Left ventricle myocardium inferior (tissue), 1 donor: ENCODE data around the gene EXOC2. TPM values are rescaled to one million over a fixed set of nuclear protein-coding genes. Genes with fewer than 3 reads are reported as not detected.

Experiments
- DNase-seq: peaks from one replicate; pipeline ENCODE4 v3.0.0-alpha.2; 2020
- H3K27ac ChIP-seq: fragments of 200-600 bp; replicated peaks from 2 replicates; pipeline ENCODE4 v1.8.0; 2021
- H3K27me3 ChIP-seq: fragments of 200-600 bp; 2 replicates; pipeline ENCODE4 v1.8.0; 2021; ENCODE audit warnings: low read depth
- H3K36me3 ChIP-seq: fragments of 200-600 bp; 2 replicates; pipeline ENCODE4 v1.8.0; 2021
- H3K4me1 ChIP-seq: fragments of 200-600 bp; 2 replicates; pipeline ENCODE4 v1.8.0; 2021
- H3K4me3 ChIP-seq: fragments of 200-600 bp; 2 replicates; pipeline ENCODE4 v1.8.0; 2021; ENCODE audit warnings: mild to moderate bottlenecking, moderate library complexity
- H3K9me3 ChIP-seq: fragments of 200-600 bp; replicated peaks from 2 replicates; pipeline ENCODE4 v1.8.0; 2021
- intact Hi-C: fragments of 100-400 bp; cut with micrococcal nuclease; formaldehyde crosslinking; loops from one replicate; pipeline ENCODE4 v1.11.0; 2022
- total RNA-seq: library from RNA; stranded (reverse); fragmentation: NEBNext Ultra II Directional; extraction: Animal tissue kit (Norgen Biotek cat#: 25700); gene quantifications from one replicate; pipeline ENCODE4 v1.2.1, GENCODE V29; 2021
- TF ChIP-seq, protein P1 (sequence below): fragments of 200-600 bp; IDR thresholded peaks from 2 replicates; pipeline ENCODE4 v1.8.0; 2021; ENCODE audit warnings: antibody characterized with exemption, mild to moderate bottlenecking, borderline replicate concordance
- donor health status: DM: no; HTN: yes; CAD: no; lungs with severe emphysema.

The EXOC2 gene
- total RNA-seq, 1 donor from 2014 or later = 15.6 TPM

- intact Hi-C loops = no loop called here
- Histone ChIP-seq H3K27me3 (peaks cover 6% of the 10 kb centered on the region), H3K4me3 (no peak overlapping the region), H3K36me3 (no peaks in the 10 kb centered on the region), H3K27ac (no peak overlapping the region), H3K4me1 (peaks cover 4% of the 10 kb centered on the region), H3K9me3 (no peaks in the 10 kb centered on the region)
- DNase-seq = no peak
- TF ChIP-seq, protein P1, sequence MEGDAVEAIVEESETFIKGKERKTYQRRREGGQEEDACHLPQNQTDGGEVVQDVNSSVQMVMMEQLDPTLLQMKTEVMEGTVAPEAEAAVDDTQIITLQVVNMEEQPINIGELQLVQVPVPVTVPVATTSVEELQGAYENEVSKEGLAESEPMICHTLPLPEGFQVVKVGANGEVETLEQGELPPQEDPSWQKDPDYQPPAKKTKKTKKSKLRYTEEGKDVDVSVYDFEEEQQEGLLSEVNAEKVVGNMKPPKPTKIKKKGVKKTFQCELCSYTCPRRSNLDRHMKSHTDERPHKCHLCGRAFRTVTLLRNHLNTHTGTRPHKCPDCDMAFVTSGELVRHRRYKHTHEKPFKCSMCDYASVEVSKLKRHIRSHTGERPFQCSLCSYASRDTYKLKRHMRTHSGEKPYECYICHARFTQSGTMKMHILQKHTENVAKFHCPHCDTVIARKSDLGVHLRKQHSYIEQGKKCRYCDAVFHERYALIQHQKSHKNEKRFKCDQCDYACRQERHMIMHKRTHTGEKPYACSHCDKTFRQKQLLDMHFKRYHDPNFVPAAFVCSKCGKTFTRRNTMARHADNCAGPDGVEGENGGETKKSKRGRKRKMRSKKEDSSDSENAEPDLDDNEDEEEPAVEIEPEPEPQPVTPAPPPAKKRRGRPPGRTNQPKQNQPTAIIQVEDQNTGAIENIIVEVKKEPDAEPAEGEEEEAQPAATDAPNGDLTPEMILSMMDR = no peak
These were observed 11.1 kb upstream of the EXOC2 start for GRCh38 chr6:704046-704445.

DNA sequence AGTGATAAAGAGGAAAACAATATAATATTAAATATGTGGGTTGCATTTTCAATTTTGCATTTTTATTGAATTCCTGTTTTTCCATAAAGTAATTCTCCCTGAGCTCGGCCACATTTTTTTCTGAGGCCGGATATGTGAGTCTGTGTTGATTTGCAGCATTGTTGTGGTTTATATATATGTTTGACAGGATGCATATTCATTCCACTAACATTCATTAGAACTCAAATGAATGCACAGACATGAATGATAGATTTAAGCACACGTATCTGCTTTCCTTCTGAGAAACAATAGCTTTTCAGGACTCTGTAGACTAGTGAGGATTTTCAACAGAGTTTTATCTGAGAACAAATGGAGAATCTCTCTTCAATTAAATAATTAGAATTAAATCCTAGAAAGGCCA, 10.6 kb upstream of the EXOC2 start:
- Histone ChIP-seq H3K27ac (no peak overlapping the region), H3K4me3 (no peak overlapping the region), H3K27me3 (peaks cover 6% of the 10 kb centered on the region), H3K36me3 (no peaks in the 10 kb centered on the region), H3K4me1 (peaks cover 5% of the 10 kb centered on the region), H3K9me3 (no peaks in the 10 kb centered on the region)
- TF ChIP-seq, protein P1 = no peak
- no peak for DNase-seq
- intact Hi-C loops = no loop called here

DNA sequence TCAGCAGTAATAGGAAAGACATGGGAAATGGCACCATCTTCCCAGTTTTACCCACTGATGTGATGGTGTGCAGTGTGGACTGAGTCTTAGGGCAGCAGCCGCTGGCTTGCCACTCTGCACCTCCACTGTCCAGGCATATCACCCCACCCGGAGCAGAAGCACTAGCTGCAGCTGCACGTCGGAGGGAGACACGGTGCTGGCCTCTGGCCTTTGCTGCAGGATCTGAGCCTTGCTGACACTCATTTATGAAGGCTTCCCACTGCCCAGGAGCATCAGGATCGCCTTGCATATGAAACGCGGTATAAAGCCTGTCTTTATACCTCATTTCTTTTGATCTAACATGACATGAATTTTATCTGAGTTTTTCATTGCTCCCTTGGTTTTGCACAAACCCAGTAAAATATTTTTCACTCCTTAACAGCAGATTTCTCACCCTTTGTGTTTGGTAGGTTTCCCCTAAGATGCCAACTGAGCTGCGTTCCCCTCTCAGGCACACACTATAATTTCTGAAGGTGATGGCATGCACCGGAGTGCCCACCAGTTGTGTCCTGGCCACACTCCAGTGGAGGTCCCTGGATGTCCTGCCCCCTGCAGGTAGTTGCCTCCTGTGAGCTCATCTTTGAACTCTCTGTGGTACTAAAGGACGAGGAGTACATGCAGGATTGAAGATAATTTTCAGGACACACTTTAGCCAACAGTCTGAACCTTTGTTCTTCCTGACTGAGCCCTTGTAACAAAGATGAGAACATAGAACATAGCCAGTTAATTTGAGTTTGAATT, 9.0 kb upstream of the EXOC2 start:
- intact Hi-C loops = no loop called here
- Histone ChIP-seq H3K27ac (no peak overlapping the region), H3K27me3 (peaks cover 3% of the 10 kb centered on the region), H3K4me3 (no peak overlapping the region), H3K4me1 (peaks cover 5% of the 10 kb centered on the region), H3K36me3 (no peaks in the 10 kb centered on the region), H3K9me3 (no peaks in the 10 kb centered on the region)
- TF ChIP-seq, protein P1 = no peak
- DNase-seq = no peak

- Histone ChIP-seq H3K9me3 (no peaks in the 10 kb centered on the region), H3K27me3 (no peaks in the 10 kb centered on the region), H3K4me1 (peaks cover 5% of the 10 kb centered on the region), H3K27ac (no peak overlapping the region), H3K4me3 (no peak overlapping the region), H3K36me3 (no peaks in the 10 kb centered on the region)
- intact Hi-C loops = no loop called here
- no peak for DNase-seq
- TF ChIP-seq, protein P1 = no peak
These were observed 8.3 kb upstream of the EXOC2 start for GRCh38 chr6:701215-701614.

DNA sequence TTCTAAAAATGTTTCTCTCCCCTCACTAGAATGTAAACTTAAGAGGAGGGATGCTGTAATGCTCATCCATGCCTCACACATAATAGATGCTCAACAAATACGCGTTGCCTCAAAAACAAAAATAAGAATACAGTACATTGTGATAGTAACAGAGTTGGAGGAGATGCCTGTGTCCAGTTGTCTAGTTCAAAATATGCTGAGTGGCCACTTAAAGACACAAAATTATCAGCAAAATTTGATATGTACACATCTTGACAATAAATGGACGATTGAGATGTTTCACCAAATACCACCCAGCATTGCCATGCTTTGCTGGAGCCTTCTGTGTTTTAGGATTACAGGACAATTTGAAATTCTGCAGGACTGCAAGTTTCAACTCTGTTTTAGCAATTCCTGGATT, 7.6 kb upstream of the EXOC2 start:
- H3K4me1 ChIP-seq = peaks cover 5% of the 10 kb centered on the region
- TF ChIP-seq, protein P1 = no peak
- no peaks in the 10 kb centered on the region for H3K36me3 ChIP-seq
- no peak overlapping the region for H3K27ac ChIP-seq
- H3K9me3 ChIP-seq = no peaks in the 10 kb centered on the region
- no peak overlapping the region for H3K4me3 ChIP-seq
- no peaks in the 10 kb centered on the region for H3K27me3 ChIP-seq
- intact Hi-C loops = no loop called here
- DNase-seq = no peak
